ENCODE data around the gene NTRK3.

NTRK3 gene

GRCh38 chr15:88028024-88028423, 228.5 kb downstream of the NTRK3 start:
- no peak for DNase-seq (ENCODE audit: low spot score)

GRCh38 chr15:88023914-88024313, 232.6 kb downstream of the NTRK3 start:
- no peak for DNase-seq (ENCODE audit: low spot score)

- DNase-seq (ENCODE audit: low spot score), result no peak
These were observed 233.8 kb downstream of the NTRK3 start for GRCh38 chr15:88022716-88023115.

GRCh38 chr15:88021601-88022000, 234.9 kb downstream of the NTRK3 start:
- no peak for DNase-seq (ENCODE audit: low spot score)

GRCh38 chr15:88020806-88021205, 235.7 kb downstream of the NTRK3 start:
- DNase-seq (ENCODE audit: low spot score), result no peak

- DNase-seq (ENCODE audit: low spot score), result no peak
These were observed 236.9 kb downstream of the NTRK3 start for GRCh38 chr15:88019656-88020055.

GRCh38 chr15:88018869-88019641, 237.5 kb downstream of the NTRK3 start:
- no peak for DNase-seq (ENCODE audit: low spot score)

- DNase-seq (ENCODE audit: low spot score), result no peak
These were observed 238.8 kb downstream of the NTRK3 start for GRCh38 chr15:88017753-88018152.

GRCh38 chr15:88016406-88016805, 240.1 kb downstream of the NTRK3 start:
- DNase-seq (ENCODE audit: low spot score), result no peak

GRCh38 chr15:88015228-88015860, 241.2 kb downstream of the NTRK3 start:
- DNase-seq (ENCODE audit: low spot score), result no peak

GRCh38 chr15:88014454-88015160, 241.9 kb downstream of the NTRK3 start:
- DNase-seq (ENCODE audit: low spot score), result no peak

- no peak for DNase-seq (ENCODE audit: low spot score)
These were observed 243.4 kb downstream of the NTRK3 start for GRCh38 chr15:88013111-88013510.

- no peak for DNase-seq (ENCODE audit: low spot score)
These were observed 243.9 kb downstream of the NTRK3 start for GRCh38 chr15:88012688-88013087.

- DNase-seq (ENCODE audit: low spot score), result no peak
These were observed 244.3 kb downstream of the NTRK3 start for GRCh38 chr15:88012233-88012632.

- DNase-seq (ENCODE audit: low spot score), result no peak
These were observed 245.0 kb downstream of the NTRK3 start for GRCh38 chr15:88011533-88011932.

- DNase-seq (ENCODE audit: low spot score), result no peak
These were observed 250.4 kb downstream of the NTRK3 start for GRCh38 chr15:88006146-88006545.

GRCh38 chr15:88004399-88004798, 252.1 kb downstream of the NTRK3 start:
- no peak for DNase-seq (ENCODE audit: low spot score)

GRCh38 chr15:88003541-88004327, 252.8 kb downstream of the NTRK3 start:
- no peak for DNase-seq (ENCODE audit: low spot score)

GRCh38 chr15:88002706-88003105, 253.8 kb downstream of the NTRK3 start:
- no peak for DNase-seq (ENCODE audit: low spot score)

GRCh38 chr15:87998630-87999029, 257.9 kb downstream of the NTRK3 start:
- no peak for DNase-seq (ENCODE audit: low spot score)

- DNase-seq (ENCODE audit: low spot score), result no peak
These were observed 269.8 kb downstream of the NTRK3 start for GRCh38 chr15:87986776-87987175.

GRCh38 chr15:87985451-87985850, 271.1 kb downstream of the NTRK3 start:
- DNase-seq (ENCODE audit: low spot score), result no peak

Measured in hematopoietic multipotent progenitor cell treated with erythropoietin and hydrocortisone succinate and interleukin-3 and kit ligand, for 15 days (in vitro differentiated cells).